ENCODE measurements around the gene NYAP2. TPM values are rescaled to one million over a fixed set of nuclear protein-coding genes. Genes with fewer than 3 reads are reported as not detected.

Gene NYAP2
- total and polyA plus RNA-seq, 2 of the 4 experiments (the other 2 are of a cell fraction): not detected

DNA sequence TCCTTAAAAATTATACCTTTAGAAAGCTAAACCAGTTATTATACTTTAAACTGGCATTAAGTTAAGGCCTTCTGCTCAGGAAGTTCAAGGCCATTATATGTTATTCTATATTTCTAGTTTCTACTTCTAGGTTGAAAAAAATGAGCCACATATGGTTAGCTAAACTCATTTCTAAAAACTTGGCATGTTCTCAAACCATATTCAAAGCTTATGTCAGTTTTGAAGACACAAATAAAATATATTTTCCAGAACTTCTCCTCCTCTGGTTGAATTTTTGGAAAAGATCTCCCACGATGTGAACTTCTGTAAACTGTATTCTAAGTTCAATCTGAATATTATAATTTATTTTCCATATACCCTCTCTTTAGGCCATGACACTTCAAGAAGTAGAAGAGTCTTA lies 103.5 kb downstream of the NYAP2 start:
- no peak overlapping the region for H2AFZ ChIP-seq (replicated peaks; ENCODE audit: low read length, poor library complexity)
- H3K18ac ChIP-seq (ENCODE audit: low read depth, low read length): no peak overlapping the region
- H3K36me3 ChIP-seq (ENCODE audit: control insufficient read depth, insufficient read depth, low read length): no peaks in the 10 kb centered on the region
- no peak overlapping the region for H2BK5ac ChIP-seq (ENCODE audit: low read depth, low read length, poor library complexity, severe bottlenecking)
- in situ Hi-C loops (cut with MboI; ENCODE audit: low sequenced_read_pairs): no loop called here
- H3K23ac ChIP-seq (ENCODE audit: low read depth, low read length): no peak overlapping the region
- H3K14ac ChIP-seq (replicated peaks; ENCODE audit: low read depth, low read length): no peak overlapping the region
- H4K91ac ChIP-seq (ENCODE audit: insufficient read depth, low read depth, low read length): no peak overlapping the region
- WGBS, 2 experiments (ENCODE audit: extremely low coverage in 2 of 2, insufficient read length in 1 of 2): no CpG with 5 or more reads among the region's 1 CpG
- no peak overlapping the region for H4K8ac ChIP-seq (ENCODE audit: low read depth in 2 of 2, low read length in 2 of 2)
- no peak overlapping the region for H3K9ac ChIP-seq (ENCODE audit: low read depth, low read length)
- intact Hi-C loops (cut with micrococcal nuclease): no loop called here
- H3K27ac ChIP-seq (ENCODE audit: insufficient read depth, low read length): no peak overlapping the region
- H3K56ac ChIP-seq (ENCODE audit: extremely low read depth, insufficient read depth, low read length): no peak overlapping the region
- no peak overlapping the region for H2AK9ac ChIP-seq (replicated peaks; ENCODE audit: low read depth, low read length, poor library complexity)
- no peak overlapping the region for H4K5ac ChIP-seq (ENCODE audit: low read depth, low read length)
- DNase-seq (no peak), ATAC-seq (ENCODE audit: low read depth) (no peak)
- CTCF ChIA-PET: no interaction called here
- no peaks in the 10 kb centered on the region for H3K79me1 ChIP-seq (ENCODE audit: low read depth in 1 of 2, low read length in 2 of 2)
- H3K4me1 ChIP-seq (ENCODE audit: control insufficient read depth, insufficient read depth, low read length): no peaks in the 10 kb centered on the region
- no peaks in the 10 kb centered on the region for H4K20me1 ChIP-seq (ENCODE audit: insufficient read depth, low read length)
- H3K4me2 ChIP-seq (ENCODE audit: low read depth, low read length): no peak overlapping the region
- no TSS peak for BruUV-seq (replicated peaks)
- H3K9me1 ChIP-seq (ENCODE audit: insufficient read depth, low read length): no peaks in the 10 kb centered on the region
- no peak for TF ChIP-seq CHD1 (IDR thresholded peaks at IDR 0.05; ENCODE audit: low read depth, low read length)
- no peak for TF ChIP-seq MAZ (IDR thresholded peaks at IDR 0.05; ENCODE audit: borderline replicate concordance, low read depth, low read length)
- TF ChIP-seq FOS (IDR thresholded peaks at IDR 0.05; ENCODE audit: low read depth, low read length): no peak
- TF ChIP-seq MXI1 (IDR thresholded peaks at IDR 0.05; ENCODE audit: borderline replicate concordance, low read depth, low read length): no peak
- TF ChIP-seq NFE2L2 (IDR thresholded peaks at IDR 0.05; ENCODE audit: low read depth, low read length): no peak
- TF ChIP-seq MAFK (IDR thresholded peaks at IDR 0.05; ENCODE audit: low read depth, low read length): no peak
- TF ChIP-seq, protein P1, sequence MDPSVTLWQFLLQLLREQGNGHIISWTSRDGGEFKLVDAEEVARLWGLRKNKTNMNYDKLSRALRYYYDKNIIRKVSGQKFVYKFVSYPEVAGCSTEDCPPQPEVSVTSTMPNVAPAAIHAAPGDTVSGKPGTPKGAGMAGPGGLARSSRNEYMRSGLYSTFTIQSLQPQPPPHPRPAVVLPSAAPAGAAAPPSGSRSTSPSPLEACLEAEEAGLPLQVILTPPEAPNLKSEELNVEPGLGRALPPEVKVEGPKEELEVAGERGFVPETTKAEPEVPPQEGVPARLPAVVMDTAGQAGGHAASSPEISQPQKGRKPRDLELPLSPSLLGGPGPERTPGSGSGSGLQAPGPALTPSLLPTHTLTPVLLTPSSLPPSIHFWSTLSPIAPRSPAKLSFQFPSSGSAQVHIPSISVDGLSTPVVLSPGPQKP (IDR thresholded peaks at IDR 0.05; ENCODE audit: borderline replicate concordance, low read depth, low read length): no peak
- TF ChIP-seq RAD21 (IDR thresholded peaks at IDR 0.05; ENCODE audit: low read length): no peak
- dilution Hi-C loops (cut with HindIII; ENCODE audit: low sequenced_read_pairs, unreplicated experiment): no loop called here
- H3K4ac ChIP-seq (ENCODE audit: low read depth, low read length): no peak overlapping the region
- H2BK15ac ChIP-seq (ENCODE audit: low read depth, low read length): no peak overlapping the region
- H2BK20ac ChIP-seq (ENCODE audit: low read depth, low read length): no peak overlapping the region
- peaks cover 3% of the 10 kb centered on the region; the same call in 1 of the 2 replicates for H3K27me3 ChIP-seq (ENCODE audit: control insufficient read depth, insufficient read depth, low read length)
- H3K9me3 ChIP-seq (ENCODE audit: control insufficient read depth, insufficient read depth, low read length): no peaks in the 10 kb centered on the region
- POLR2A ChIA-PET (ENCODE audit: unreplicated experiment): no interaction called here
- H2AK5ac ChIP-seq (ENCODE audit: low read depth, low read length): no peak overlapping the region
- no peak overlapping the region for H2BK120ac ChIP-seq (ENCODE audit: low read depth, low read length)
- no peak overlapping the region for H3K4me3 ChIP-seq (ENCODE audit: insufficient read depth, low read depth, low read length)
